Measurements from ENCODE around the gene CALCB.
"Not testable (repeated sequence)": the region's sequence is repeated elsewhere in the genome, so short reads cannot be mapped to it uniquely, and the experiment has no call there.

CALCB gene

GRCh38 chr11:15045891-15046290 is 27.5 kb upstream of the CALCB start:
- H3K4me3 ChIP-seq: no peak overlapping the region
- H4K20me1 ChIP-seq: no peaks in the 10 kb centered on the region
- no peak overlapping the region for H3K4me2 ChIP-seq
- H3K9me3 ChIP-seq (replicated peaks in 1 of 11): no peaks in the 10 kb centered on the region
- no peak overlapping the region for H3K27ac ChIP-seq
- no peak for TF ChIP-seq Cebpa-rat (IDR thresholded peaks at IDR 0.05)
- H3K9ac ChIP-seq: no peak overlapping the region
- H3K36me3 ChIP-seq: no peaks in the 10 kb centered on the region
- H3K27me3 ChIP-seq: no peaks in the 10 kb centered on the region
- peaks cover 0 to 19% (median 0%) of the 10 kb centered on the region in 10 experiments; a peak in 9 of 20 replicates for H3K4me1 ChIP-seq

- not testable (repeated sequence) for H4K20me1 ChIP-seq; H3K4me3 ChIP-seq; H3K9ac ChIP-seq; H3K27me3 ChIP-seq; H3K27ac ChIP-seq; H3K36me3 ChIP-seq; H3K9me3 ChIP-seq (replicated peaks in 1 of 11); H3K4me2 ChIP-seq
- peaks cover 0 to 19% (median 0%) of the 10 kb centered on the region in 10 experiments; a peak in 9 of 20 replicates for H3K4me1 ChIP-seq
Observed at GRCh38 chr11:15046673-15047072, 26.7 kb upstream of the CALCB start.

- no peaks in the 10 kb centered on the region for H4K20me1 ChIP-seq
- H3K27ac ChIP-seq: no peak overlapping the region
- H3K9ac ChIP-seq: no peak overlapping the region
- H3K4me2 ChIP-seq: peak overlapping the region in 3 of 11 experiments; percentile 34 to 58 (median 55); a peak in 5 of 22 replicates
- no peaks in the 10 kb centered on the region for H3K27me3 ChIP-seq
- no peak overlapping the region for H3K4me3 ChIP-seq
- H3K9me3 ChIP-seq (replicated peaks in 1 of 11): no peaks in the 10 kb centered on the region
- H3K4me1 ChIP-seq: peaks cover 0 to 19% (median 0%) of the 10 kb centered on the region in 10 experiments; a peak in 9 of 20 replicates
- H3K36me3 ChIP-seq: no peaks in the 10 kb centered on the region
- no peak for TF ChIP-seq Cebpa-rat (IDR thresholded peaks at IDR 0.05)
Observed at GRCh38 chr11:15048616-15049015, 24.8 kb upstream of the CALCB start.

GRCh38 chr11:15053191-15053685 is 20.2 kb upstream of the CALCB start:
- Histone ChIP-seq H3K27me3 (no peaks in the 10 kb centered on the region), H3K4me1 (peaks cover 0 to 16% (median 0%) of the 10 kb centered on the region in 10 experiments; a peak in 9 of 20 replicates), H4K20me1 (no peaks in the 10 kb centered on the region), H3K36me3 (no peaks in the 10 kb centered on the region), H3K9ac (no peak overlapping the region), H3K9me3 (replicated peaks in 1 of 11) (no peaks in the 10 kb centered on the region), H3K4me3 (no peak overlapping the region), H3K27ac (no peak overlapping the region), H3K4me2 (no peak overlapping the region)
- no peak for TF ChIP-seq Cebpa-rat (IDR thresholded peaks at IDR 0.05)

GRCh38 chr11:15055620-15056356 is 17.6 kb upstream of the CALCB start:
- Histone ChIP-seq H3K4me1 (no peaks in the 10 kb centered on the region), H3K9ac (no peak overlapping the region), H3K27me3 (no peaks in the 10 kb centered on the region), H3K4me3 (no peak overlapping the region), H3K27ac (no peak overlapping the region), H4K20me1 (no peaks in the 10 kb centered on the region), H3K4me2 (no peak overlapping the region), H3K36me3 (no peaks in the 10 kb centered on the region), H3K9me3 (replicated peaks in 1 of 11) (no peaks in the 10 kb centered on the region)
- TF ChIP-seq Cebpa-rat (IDR thresholded peaks at IDR 0.05): no peak

GRCh38 chr11:15057329-15057728 is 16.1 kb upstream of the CALCB start:
- Histone ChIP-seq H3K27ac (no peak overlapping the region), H3K27me3 (no peaks in the 10 kb centered on the region), H3K9me3 (replicated peaks in 1 of 11) (no peaks in the 10 kb centered on the region; a peak in 1 of 22 replicates), H3K9ac (no peak overlapping the region), H3K4me3 (no peak overlapping the region), H3K4me2 (no peak overlapping the region), H3K36me3 (no peaks in the 10 kb centered on the region), H3K4me1 (no peaks in the 10 kb centered on the region), H4K20me1 (no peaks in the 10 kb centered on the region)
- TF ChIP-seq Cebpa-rat (IDR thresholded peaks at IDR 0.05): no peak

- no peak for TF ChIP-seq Cebpa-rat (IDR thresholded peaks at IDR 0.05)
- no peaks in the 10 kb centered on the region for H4K20me1 ChIP-seq
- H3K36me3 ChIP-seq: no peaks in the 10 kb centered on the region
- peaks cover 0 to 10% (median 0%) of the 10 kb centered on the region in 11 experiments; a peak in 4 of 22 replicates for H3K9me3 ChIP-seq (replicated peaks in 1 of 11)
- no peak overlapping the region for H3K4me3 ChIP-seq
- no peak overlapping the region for H3K9ac ChIP-seq
- H3K4me1 ChIP-seq: no peaks in the 10 kb centered on the region
- no peaks in the 10 kb centered on the region for H3K27me3 ChIP-seq
- no peak overlapping the region for H3K27ac ChIP-seq
- H3K4me2 ChIP-seq: no peak overlapping the region
Observed at GRCh38 chr11:15059132-15059915, 14.1 kb upstream of the CALCB start.

- no peaks in the 10 kb centered on the region for H4K20me1 ChIP-seq
- H3K9me3 ChIP-seq (replicated peaks in 1 of 11): peaks cover 0 to 10% (median 0%) of the 10 kb centered on the region in 11 experiments; a peak in 4 of 22 replicates
- no peak for TF ChIP-seq Cebpa-rat (IDR thresholded peaks at IDR 0.05)
- no peak overlapping the region for H3K27ac ChIP-seq
- no peak overlapping the region for H3K9ac ChIP-seq
- no peaks in the 10 kb centered on the region for H3K27me3 ChIP-seq
- no peaks in the 10 kb centered on the region for H3K36me3 ChIP-seq
- H3K4me2 ChIP-seq: no peak overlapping the region
- H3K4me3 ChIP-seq: no peak overlapping the region
- H3K4me1 ChIP-seq: no peaks in the 10 kb centered on the region
Observed at GRCh38 chr11:15062599-15062998, 10.8 kb upstream of the CALCB start.

GRCh38 chr11:15069751-15070150 is 3.6 kb upstream of the CALCB start:
- H3K4me1 ChIP-seq: peaks cover 0 to 10% (median 8%) of the 10 kb centered on the region in 10 experiments; a peak in 12 of 20 replicates
- not testable (repeated sequence) for H3K36me3 ChIP-seq, H3K4me3 ChIP-seq, H3K27ac ChIP-seq, H3K27me3 ChIP-seq, H4K20me1 ChIP-seq, H3K4me2 ChIP-seq, H3K9ac ChIP-seq
- H3K9me3 ChIP-seq (replicated peaks in 1 of 11): peaks cover 56 to 64% (median 59%) of the 10 kb centered on the region in 11 experiments

Data from BLaER1 treated with 17β-estradiol and CSF1 and Interleukin-3, amounts not matched to agents 10 nM and 100 nM (cell line).